Measurements from ENCODE around the gene STUM.

Gene STUM

GRCh38 chr1:226549094-226549936 lies 751 bp downstream of the STUM start:
- H3K4me3 ChIP-seq (ENCODE audit: low read depth in 1 of 2, low read length in 2 of 2): no peak overlapping the region
- H3K9me3 ChIP-seq (ENCODE audit: insufficient read depth, low read length, severe bottlenecking): no peaks in the 10 kb centered on the region
- H3K36me3 ChIP-seq (ENCODE audit: insufficient read depth, low read length): no peaks in the 10 kb centered on the region
- H2AFZ ChIP-seq (ENCODE audit: low read depth, low read length): no peak overlapping the region
- peaks cover 17% of the 10 kb centered on the region for H3K27me3 ChIP-seq (ENCODE audit: insufficient read depth, low read length, poor library complexity)
- TF ChIP-seq, protein P1, sequence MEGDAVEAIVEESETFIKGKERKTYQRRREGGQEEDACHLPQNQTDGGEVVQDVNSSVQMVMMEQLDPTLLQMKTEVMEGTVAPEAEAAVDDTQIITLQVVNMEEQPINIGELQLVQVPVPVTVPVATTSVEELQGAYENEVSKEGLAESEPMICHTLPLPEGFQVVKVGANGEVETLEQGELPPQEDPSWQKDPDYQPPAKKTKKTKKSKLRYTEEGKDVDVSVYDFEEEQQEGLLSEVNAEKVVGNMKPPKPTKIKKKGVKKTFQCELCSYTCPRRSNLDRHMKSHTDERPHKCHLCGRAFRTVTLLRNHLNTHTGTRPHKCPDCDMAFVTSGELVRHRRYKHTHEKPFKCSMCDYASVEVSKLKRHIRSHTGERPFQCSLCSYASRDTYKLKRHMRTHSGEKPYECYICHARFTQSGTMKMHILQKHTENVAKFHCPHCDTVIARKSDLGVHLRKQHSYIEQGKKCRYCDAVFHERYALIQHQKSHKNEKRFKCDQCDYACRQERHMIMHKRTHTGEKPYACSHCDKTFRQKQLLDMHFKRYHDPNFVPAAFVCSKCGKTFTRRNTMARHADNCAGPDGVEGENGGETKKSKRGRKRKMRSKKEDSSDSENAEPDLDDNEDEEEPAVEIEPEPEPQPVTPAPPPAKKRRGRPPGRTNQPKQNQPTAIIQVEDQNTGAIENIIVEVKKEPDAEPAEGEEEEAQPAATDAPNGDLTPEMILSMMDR (IDR thresholded peaks at IDR 0.05; ENCODE audit: borderline replicate concordance, extremely low read depth, low read length, poor library complexity, severe bottlenecking): no peak
- TF ChIP-seq EZH2 (IDR thresholded peaks at IDR 0.05; ENCODE audit: borderline replicate concordance, low read depth, low read length, severe bottlenecking): no peak
- H3K9ac ChIP-seq (ENCODE audit: low read depth, low read length): no peak overlapping the region
- no peaks in the 10 kb centered on the region for H3K4me1 ChIP-seq (ENCODE audit: insufficient read depth, low read length)
- no peak overlapping the region for H3K4me2 ChIP-seq (ENCODE audit: insufficient read depth, low read length)
- H4K20me1 ChIP-seq (ENCODE audit: insufficient read depth, low read length): no peaks in the 10 kb centered on the region
- ATAC-seq (ENCODE audit: insufficient read depth, low read depth): no peak
- no peaks in the 10 kb centered on the region for H3K79me2 ChIP-seq (ENCODE audit: insufficient read depth, low read length)
- no peak overlapping the region for H3K27ac ChIP-seq (ENCODE audit: low read length)
- no peak for DNase-seq

GRCh38 chr1:226549937-226550671 lies 1.5 kb downstream of the STUM start:
- no peak overlapping the region for H3K27ac ChIP-seq (ENCODE audit: low read length)
- DNase-seq (no peak), ATAC-seq (ENCODE audit: insufficient read depth, low read depth) (no peak)
- H3K4me1 ChIP-seq (ENCODE audit: insufficient read depth, low read length): no peaks in the 10 kb centered on the region
- no peak for TF ChIP-seq EZH2 (IDR thresholded peaks at IDR 0.05; ENCODE audit: borderline replicate concordance, low read depth, low read length, severe bottlenecking)
- TF ChIP-seq, protein P1 (IDR thresholded peaks at IDR 0.05; ENCODE audit: borderline replicate concordance, extremely low read depth, low read length, poor library complexity, severe bottlenecking): no peak
- H3K27me3 ChIP-seq (ENCODE audit: insufficient read depth, low read length, poor library complexity): peaks cover 17% of the 10 kb centered on the region
- no peak overlapping the region for H3K4me2 ChIP-seq (ENCODE audit: insufficient read depth, low read length)
- H3K9ac ChIP-seq (ENCODE audit: low read depth, low read length): no peak overlapping the region
- no peaks in the 10 kb centered on the region for H3K79me2 ChIP-seq (ENCODE audit: insufficient read depth, low read length)
- no peak overlapping the region for H3K4me3 ChIP-seq (ENCODE audit: low read depth in 1 of 2, low read length in 2 of 2)
- H4K20me1 ChIP-seq (ENCODE audit: insufficient read depth, low read length): no peaks in the 10 kb centered on the region
- H3K36me3 ChIP-seq (ENCODE audit: insufficient read depth, low read length): no peaks in the 10 kb centered on the region
- H2AFZ ChIP-seq (ENCODE audit: low read depth, low read length): no peak overlapping the region
- no peaks in the 10 kb centered on the region for H3K9me3 ChIP-seq (ENCODE audit: insufficient read depth, low read length, severe bottlenecking)

- no peak for DNase-seq
- Histone ChIP-seq H3K4me3 (ENCODE audit: low read depth in 1 of 2, low read length in 2 of 2) (no peak overlapping the region), H3K9ac (ENCODE audit: low read depth, low read length) (no peak overlapping the region), H3K36me3 (ENCODE audit: insufficient read depth, low read length) (no peaks in the 10 kb centered on the region), H3K79me2 (ENCODE audit: insufficient read depth, low read length) (no peaks in the 10 kb centered on the region), H3K9me3 (ENCODE audit: insufficient read depth, low read length, severe bottlenecking) (no peaks in the 10 kb centered on the region), H3K4me2 (ENCODE audit: insufficient read depth, low read length) (no peak overlapping the region), H3K27ac (ENCODE audit: low read length) (no peak overlapping the region), H2AFZ (ENCODE audit: low read depth, low read length) (no peak overlapping the region), H3K4me1 (ENCODE audit: insufficient read depth, low read length) (no peaks in the 10 kb centered on the region), H3K27me3 (ENCODE audit: insufficient read depth, low read length, poor library complexity) (peaks cover 17% of the 10 kb centered on the region), H4K20me1 (ENCODE audit: insufficient read depth, low read length) (no peaks in the 10 kb centered on the region)
- no peak for ATAC-seq (ENCODE audit: insufficient read depth, low read depth)
- TF ChIP-seq EZH2 (IDR thresholded peaks at IDR 0.05; ENCODE audit: borderline replicate concordance, low read depth, low read length, severe bottlenecking): no peak
- TF ChIP-seq, protein P1 (IDR thresholded peaks at IDR 0.05; ENCODE audit: borderline replicate concordance, extremely low read depth, low read length, poor library complexity, severe bottlenecking): no peak
Observed at GRCh38 chr1:226550672-226551041, 2.1 kb downstream of the STUM start.

Data from DND-41 (cell line).